Muscle layer of colon (tissue), 2 donors: Measurements from ENCODE around the gene GSX1.
"Not testable (repeated sequence)": the region's sequence is repeated elsewhere in the genome, so short reads cannot be mapped to it uniquely, and the experiment has no call there.

Experiments
- H3K27ac ChIP-seq: one replicate; pipeline ENCODE4 v1.7.0; 2013; ENCODE audit warnings: low read depth, mild to moderate bottlenecking, low read length, moderate library complexity
- H3K27me3 ChIP-seq, 2 donors: one replicate each; pipeline ENCODE4 v1.7.0; 2013; ENCODE audit warnings: low read length in 2 of 2, mild to moderate bottlenecking in 2 of 2; ENCODE audit not compliant: insufficient read depth in 2 of 2, control insufficient read depth in 1 of 2
- H3K36me3 ChIP-seq: one replicate; pipeline ENCODE4 v1.7.0; 2013; ENCODE audit warnings: mild to moderate bottlenecking, low read length; ENCODE audit not compliant: insufficient read depth
- H3K4me1 ChIP-seq: one replicate; pipeline ENCODE4 v1.7.0; 2013; ENCODE audit warnings: mild to moderate bottlenecking, low read length; ENCODE audit not compliant: insufficient read depth
- H3K4me3 ChIP-seq, 2 donors: one replicate each; pipeline ENCODE4 v1.7.0; 2013; ENCODE audit warnings: low read length in 2 of 2, low read depth in 1 of 2, mild to moderate bottlenecking in 1 of 2, moderate library complexity in 1 of 2
- H3K9ac ChIP-seq: one replicate; pipeline ENCODE4 v1.7.0; 2013; ENCODE audit warnings: low read length
- H3K9me3 ChIP-seq: one replicate; pipeline ENCODE4 v1.7.0; 2013; ENCODE audit warnings: mild to moderate bottlenecking, low read length
- donor health status: abdominal sarcoma.
- donor health status: Adenocarcinoma of cecum.

Gene GSX1

GRCh38 chr13:27792393-27793218 lies at the start of gene GSX1:
Gene GSX1 (plus strand): TSS chr13:27792483. CDS start chr13:27792691, 208 bp downstream.
- Histone ChIP-seq H3K9ac (no peak within 1 kb of the TSS), H3K36me3 (no peaks in the 10 kb centered on the region), H3K27me3 (peaks cover 85 to 96% of the 10 kb centered on the region in 2 donors), H3K9me3 (no peaks in the 10 kb centered on the region), H3K4me3 (peak within 1 kb of the TSS; percentile 22 to 61), H3K4me1 (peaks cover 10% of the 10 kb centered on the region), H3K27ac (no peak within 1 kb of the TSS)

- Histone ChIP-seq H3K36me3 (no peaks in the 10 kb centered on the region), H3K27me3 (no peaks in the 10 kb centered on the region)
Measured at GRCh38 chr13:27744801-27745200, 47.5 kb upstream of the GSX1 start.

GRCh38 chr13:27745301-27745700 lies 47.0 kb upstream of the GSX1 start:
- no peaks in the 10 kb centered on the region for H3K27me3 ChIP-seq
- H3K4me3 ChIP-seq = no peak overlapping the region
- no peaks in the 10 kb centered on the region for H3K4me1 ChIP-seq
- no peaks in the 10 kb centered on the region for H3K9me3 ChIP-seq
- no peak overlapping the region for H3K27ac ChIP-seq
- no peaks in the 10 kb centered on the region for H3K36me3 ChIP-seq
- no peak overlapping the region for H3K9ac ChIP-seq

More at GRCh38 chr13:27744801-27745200, 47.5 kb upstream of the GSX1 start:
- H3K9ac ChIP-seq = no peak overlapping the region
- no peaks in the 10 kb centered on the region for H3K4me1 ChIP-seq
- no peaks in the 10 kb centered on the region for H3K9me3 ChIP-seq
- no peak overlapping the region for H3K27ac ChIP-seq
- no peak overlapping the region for H3K4me3 ChIP-seq

GRCh38 chr13:27748143-27748542 lies 44.1 kb upstream of the GSX1 start:
- not testable (repeated sequence) for H3K9me3 ChIP-seq, H3K27me3 ChIP-seq, H3K4me3 ChIP-seq, H3K36me3 ChIP-seq, H3K4me1 ChIP-seq, H3K9ac ChIP-seq, H3K27ac ChIP-seq

- Histone ChIP-seq H3K27me3 (no peaks in the 10 kb centered on the region), H3K4me3 (no peak overlapping the region)
Measured at GRCh38 chr13:27751953-27752532, 40.2 kb upstream of the GSX1 start.

GRCh38 chr13:27765650-27766049 lies 26.6 kb upstream of the GSX1 start:
- Histone ChIP-seq H3K36me3 (no peaks in the 10 kb centered on the region), H3K9ac (no peak overlapping the region), H3K9me3 (no peaks in the 10 kb centered on the region), H3K27me3 (no peaks in the 10 kb centered on the region), H3K4me3 (no peak overlapping the region), H3K27ac (no peak overlapping the region), H3K4me1 (no peaks in the 10 kb centered on the region)

More at GRCh38 chr13:27751953-27752532, 40.2 kb upstream of the GSX1 start:
- no peaks in the 10 kb centered on the region for H3K9me3 ChIP-seq
- H3K36me3 ChIP-seq = no peaks in the 10 kb centered on the region
- H3K4me1 ChIP-seq = no peaks in the 10 kb centered on the region
- H3K9ac ChIP-seq = no peak overlapping the region
- H3K27ac ChIP-seq = no peak overlapping the region

GRCh38 chr13:27770809-27771208 lies 21.5 kb upstream of the GSX1 start:
- H3K4me3 ChIP-seq = no peak overlapping the region
- H3K27ac ChIP-seq = no peak overlapping the region
- no peaks in the 10 kb centered on the region for H3K4me1 ChIP-seq
- no peaks in the 10 kb centered on the region for H3K9me3 ChIP-seq
- H3K36me3 ChIP-seq = no peaks in the 10 kb centered on the region
- peaks cover 0 to 4% of the 10 kb centered on the region in 2 donors for H3K27me3 ChIP-seq
- H3K9ac ChIP-seq = no peak overlapping the region

- no peaks in the 10 kb centered on the region for H3K4me1 ChIP-seq
- peaks cover 0 to 4% of the 10 kb centered on the region in 2 donors for H3K27me3 ChIP-seq
- no peaks in the 10 kb centered on the region for H3K36me3 ChIP-seq
- H3K4me3 ChIP-seq = no peak overlapping the region
- H3K27ac ChIP-seq = no peak overlapping the region
- H3K9ac ChIP-seq = no peak overlapping the region
- no peaks in the 10 kb centered on the region for H3K9me3 ChIP-seq
Measured at GRCh38 chr13:27772651-27773425, 19.4 kb upstream of the GSX1 start.

GRCh38 chr13:27774169-27774568 lies 18.1 kb upstream of the GSX1 start:
- Histone ChIP-seq H3K27ac (no peak overlapping the region), H3K4me3 (no peak overlapping the region), H3K4me1 (no peaks in the 10 kb centered on the region), H3K9me3 (no peaks in the 10 kb centered on the region), H3K9ac (no peak overlapping the region), H3K36me3 (no peaks in the 10 kb centered on the region), H3K27me3 (peaks cover 0 to 4% of the 10 kb centered on the region in 2 donors)

GRCh38 chr13:27774651-27775050 lies 17.6 kb upstream of the GSX1 start:
- H3K4me1 ChIP-seq = no peaks in the 10 kb centered on the region
- H3K27ac ChIP-seq = no peak overlapping the region
- H3K36me3 ChIP-seq = no peaks in the 10 kb centered on the region
- H3K27me3 ChIP-seq = peaks cover 0 to 4% of the 10 kb centered on the region in 2 donors
- H3K4me3 ChIP-seq = no peak overlapping the region
- no peak overlapping the region for H3K9ac ChIP-seq
- H3K9me3 ChIP-seq = no peaks in the 10 kb centered on the region

GRCh38 chr13:27775943-27776342 lies 16.3 kb upstream of the GSX1 start:
- Histone ChIP-seq H3K27ac (no peak overlapping the region), H3K4me3 (no peak overlapping the region), H3K27me3 (peaks cover 0 to 4% of the 10 kb centered on the region in 2 donors), H3K9ac (no peak overlapping the region), H3K9me3 (no peaks in the 10 kb centered on the region), H3K4me1 (no peaks in the 10 kb centered on the region), H3K36me3 (no peaks in the 10 kb centered on the region)
